Neural cell (in vitro differentiated cells): ENCODE results near the gene GRID1.

Source experiments
- CTCF ChIP-seq: fragments of 450-650 bp; IDR thresholded peaks from 2 replicates; pipeline ENCODE4 v1.5.1; 2014; ENCODE audit warnings: antibody characterized with exemption, mild to moderate bottlenecking, moderate library complexity; ENCODE audit not compliant: poor library complexity, severe bottlenecking
- EP300 ChIP-seq: fragments of 450-650 bp; conservative IDR thresholded peaks from 2 replicates; pipeline ENCODE4 v1.6.1; 2014; ENCODE audit warnings: antibody characterized with exemption, mild to moderate bottlenecking, moderate library complexity; ENCODE audit not compliant: poor library complexity, severe bottlenecking
- EZH2 ChIP-seq: fragments of 200-600, 300-800 bp; shearing (Covaris generic), sonication (generic); IDR thresholded peaks from 2 replicates; pipeline ENCODE4 v1.6.1; 2014; ENCODE audit warnings: antibody characterized with exemption, low read length, borderline replicate concordance, mild to moderate bottlenecking; ENCODE audit not compliant: insufficient read depth, poor library complexity, severe bottlenecking
- MXI1 ChIP-seq: fragments of 450-650 bp; conservative IDR thresholded peaks from 2 replicates; pipeline ENCODE4 v1.6.1; 2014; ENCODE audit warnings: antibody characterized with exemption, mild to moderate bottlenecking; ENCODE audit not compliant: poor library complexity, severe bottlenecking
- POLR2AphosphoS5 ChIP-seq: IDR thresholded peaks from 2 replicates; pipeline ENCODE4 v1.6.1; 2012
- RAD21 ChIP-seq: fragments of 450-650 bp; conservative IDR thresholded peaks from 2 replicates; pipeline ENCODE4 v1.6.1; 2014; ENCODE audit warnings: antibody characterized with exemption, mild to moderate bottlenecking, moderate library complexity
- REST ChIP-seq: IDR thresholded peaks from 2 replicates; pipeline ENCODE4 v1.6.1; 2012; ENCODE audit warnings: borderline replicate concordance
- SMC3 ChIP-seq: fragments of 450-650 bp; conservative IDR thresholded peaks from 2 replicates; pipeline ENCODE4 v1.6.1; 2014; ENCODE audit warnings: antibody characterized with exemption, mild to moderate bottlenecking, moderate library complexity; ENCODE audit not compliant: poor library complexity
- TAF1 ChIP-seq: IDR thresholded peaks from 2 replicates; pipeline ENCODE4 v1.6.1; 2012; ENCODE audit warnings: low read depth

GRCh38 chr10:86022906-86023305, 343.7 kb downstream of the GRID1 start:
- no peak for TF ChIP-seq CTCF
- TF ChIP-seq TAF1: no peak
- no peak for TF ChIP-seq POLR2AphosphoS5
- TF ChIP-seq EZH2: no peak
- no peak for TF ChIP-seq EP300
- TF ChIP-seq REST: no peak
- no peak for TF ChIP-seq RAD21
- TF ChIP-seq MXI1: no peak
- no peak for TF ChIP-seq SMC3
